Left ventricle myocardium inferior (tissue), 1 donor: ENCODE results near the gene NECAB2. TPM values are rescaled to one million over a fixed set of nuclear protein-coding genes. Genes with fewer than 3 reads are reported as not detected.

Experiments
- DNase-seq: peaks from one replicate; pipeline ENCODE4 v3.0.0-alpha.2; 2020
- H3K27ac ChIP-seq: fragments of 200-600 bp; replicated peaks from 2 replicates; pipeline ENCODE4 v1.8.0; 2021
- H3K27me3 ChIP-seq: fragments of 200-600 bp; 2 replicates; pipeline ENCODE4 v1.8.0; 2021; ENCODE audit warnings: low read depth
- H3K36me3 ChIP-seq: fragments of 200-600 bp; 2 replicates; pipeline ENCODE4 v1.8.0; 2021
- H3K4me1 ChIP-seq: fragments of 200-600 bp; 2 replicates; pipeline ENCODE4 v1.8.0; 2021
- H3K4me3 ChIP-seq: fragments of 200-600 bp; 2 replicates; pipeline ENCODE4 v1.8.0; 2021; ENCODE audit warnings: mild to moderate bottlenecking, moderate library complexity
- H3K9me3 ChIP-seq: fragments of 200-600 bp; replicated peaks from 2 replicates; pipeline ENCODE4 v1.8.0; 2021
- CTCF ChIP-seq: fragments of 200-600 bp; IDR thresholded peaks from 2 replicates; pipeline ENCODE4 v1.8.0; 2021; ENCODE audit warnings: antibody characterized with exemption, mild to moderate bottlenecking, borderline replicate concordance
- intact Hi-C: fragments of 100-400 bp; cut with micrococcal nuclease; formaldehyde crosslinking; loops from one replicate; pipeline ENCODE4 v1.11.0; 2022
- total RNA-seq: library from RNA; stranded (reverse); fragmentation: NEBNext Ultra II Directional; extraction: Animal tissue kit (Norgen Biotek cat#: 25700); gene quantifications from one replicate; pipeline ENCODE4 v1.2.1, GENCODE V29; 2021
- donor health status: DM: no; HTN: yes; CAD: no; lungs with severe emphysema.

Gene NECAB2
- total RNA-seq, 1 donor from 2014 or later: 0.69 TPM

DNA sequence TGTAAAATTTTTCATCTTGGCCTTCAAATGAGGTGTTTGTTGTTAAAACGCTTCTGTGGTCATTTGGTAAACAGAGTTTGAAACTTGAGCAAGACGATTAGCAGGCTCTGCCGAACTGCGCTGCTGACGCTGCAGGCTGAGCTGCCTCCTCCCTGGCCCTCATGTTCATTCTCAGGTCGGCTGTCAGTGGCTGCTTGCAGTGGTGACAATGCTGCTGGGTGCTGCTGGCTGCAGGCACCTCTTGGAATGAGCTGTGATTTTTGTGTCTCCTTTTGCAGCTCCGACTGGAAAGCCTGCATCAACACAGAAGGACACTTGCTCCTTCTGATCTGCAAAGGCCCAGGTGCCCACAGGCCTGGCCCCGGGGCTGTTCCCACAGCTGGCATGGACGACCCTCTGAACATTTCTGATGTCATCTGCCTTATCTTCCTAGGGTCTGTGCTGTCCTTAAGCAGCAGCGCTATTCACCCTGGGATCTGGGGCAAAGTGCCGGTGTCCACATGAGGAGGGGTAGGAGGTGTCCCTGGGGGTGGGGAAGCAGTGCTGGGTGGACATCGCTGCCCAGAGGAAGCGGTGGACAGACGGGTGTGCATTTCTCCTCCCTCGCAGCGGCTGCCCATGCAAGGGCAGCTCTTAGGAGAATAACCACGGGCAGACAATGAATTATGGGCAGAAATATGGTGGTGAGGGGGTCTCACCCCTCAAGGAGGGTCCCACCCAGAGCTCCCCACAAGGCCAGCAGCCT is 38.1 kb upstream of the NECAB2 start:
- H3K36me3 ChIP-seq: peaks cover 1% of the 10 kb centered on the region
- no peak overlapping the region for H3K27ac ChIP-seq
- TF ChIP-seq CTCF: no peak
- H3K9me3 ChIP-seq: no peaks in the 10 kb centered on the region
- no peaks in the 10 kb centered on the region for H3K27me3 ChIP-seq
- no peak for DNase-seq
- H3K4me1 ChIP-seq: peaks cover 27% of the 10 kb centered on the region
- intact Hi-C loops: no loop called here
- no peak overlapping the region for H3K4me3 ChIP-seq

DNA sequence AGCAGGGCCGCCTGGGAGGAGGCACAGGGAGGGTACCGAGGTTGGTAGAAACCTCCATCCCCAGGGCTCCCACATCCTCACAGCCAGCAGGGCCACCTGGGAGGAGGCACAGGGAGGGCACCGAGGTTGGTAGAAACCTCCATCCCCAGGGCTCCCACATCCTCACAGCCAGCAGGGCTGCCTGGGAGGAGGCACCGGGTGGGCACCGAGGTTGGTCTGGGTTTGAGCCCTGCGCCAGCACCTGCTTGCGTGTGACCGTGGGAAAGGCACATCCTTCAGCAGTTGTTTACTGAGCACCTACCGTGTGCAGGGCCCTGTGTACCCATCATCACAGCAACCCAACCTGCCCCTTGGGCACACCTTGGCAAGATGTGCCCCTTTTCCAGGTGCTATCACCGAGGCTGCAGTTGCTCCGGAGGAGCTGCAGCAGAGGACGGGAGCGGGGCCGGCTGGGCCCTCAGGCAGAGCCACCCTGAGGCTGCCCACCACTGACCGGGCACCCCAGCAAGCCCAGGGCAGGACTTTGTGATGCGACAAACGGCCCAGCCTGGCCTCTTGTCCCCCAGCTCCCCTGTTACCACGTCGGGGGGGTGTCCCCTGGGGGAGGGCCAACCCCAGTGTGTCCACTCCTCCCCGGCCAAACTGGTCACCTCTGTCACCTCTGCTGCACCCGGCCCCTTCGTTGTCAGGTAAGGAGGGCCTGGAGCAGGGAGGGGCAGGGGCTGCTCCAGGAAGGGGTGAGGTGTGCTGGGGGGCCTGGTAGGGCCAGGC is 37.1 kb upstream of the NECAB2 start:
- Histone ChIP-seq H3K9me3 (no peaks in the 10 kb centered on the region), H3K27ac (no peak overlapping the region), H3K4me3 (no peak overlapping the region), H3K36me3 (no peaks in the 10 kb centered on the region), H3K27me3 (no peaks in the 10 kb centered on the region), H3K4me1 (peaks cover 27% of the 10 kb centered on the region)
- intact Hi-C loops: no loop called here
- TF ChIP-seq CTCF: no peak
- DNase-seq: no peak

DNA sequence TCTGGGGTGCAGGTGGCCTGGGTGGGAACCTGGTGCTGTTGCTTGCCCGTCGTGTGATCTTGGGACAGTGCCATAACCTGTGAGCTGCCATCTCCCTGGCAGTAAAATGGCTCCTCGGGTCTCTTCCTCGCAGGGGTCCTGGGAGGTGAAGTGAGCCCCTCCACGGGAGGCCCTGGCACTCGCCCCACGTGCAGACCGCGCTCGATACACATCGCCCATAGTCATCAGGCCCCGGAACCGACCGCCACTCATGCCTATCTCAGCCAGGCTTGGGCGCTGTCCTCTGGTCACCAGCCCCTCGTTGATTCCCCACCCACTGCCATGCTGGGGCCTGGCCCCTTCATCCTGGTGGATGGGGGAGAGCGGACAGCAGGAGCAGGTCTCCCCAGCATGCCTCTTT is 36.5 kb upstream of the NECAB2 start:
- no peak for DNase-seq
- Histone ChIP-seq H3K36me3 (no peaks in the 10 kb centered on the region), H3K4me3 (no peak overlapping the region), H3K27me3 (no peaks in the 10 kb centered on the region), H3K4me1 (peaks cover 23% of the 10 kb centered on the region), H3K9me3 (no peaks in the 10 kb centered on the region), H3K27ac (no peak overlapping the region)
- intact Hi-C loops: no loop called here
- TF ChIP-seq CTCF: no peak

DNA sequence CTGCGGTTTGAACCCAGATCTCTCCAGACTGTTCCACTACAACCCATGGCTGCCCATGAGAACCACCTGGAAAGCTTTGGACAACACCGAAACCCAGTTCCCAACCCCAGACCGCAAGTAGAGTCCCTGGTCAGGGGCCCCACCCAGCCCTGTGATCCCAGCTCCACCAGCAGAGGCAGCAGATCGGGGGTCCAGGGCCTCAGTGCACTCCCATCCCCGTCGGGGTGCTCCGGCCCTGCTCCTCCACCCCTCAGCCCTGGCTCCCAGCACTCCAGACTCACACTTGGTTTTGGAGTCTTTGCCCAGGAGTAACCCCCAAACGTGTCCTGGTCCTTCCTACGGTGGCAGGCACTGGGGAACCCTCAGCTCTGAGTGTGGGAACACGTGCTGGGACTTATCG is 35.7 kb upstream of the NECAB2 start:
- no peak for TF ChIP-seq CTCF
- no peak for DNase-seq
- H3K27ac ChIP-seq: no peak overlapping the region
- H3K4me3 ChIP-seq: no peak overlapping the region
- H3K9me3 ChIP-seq: no peaks in the 10 kb centered on the region
- peaks cover 15% of the 10 kb centered on the region for H3K4me1 ChIP-seq
- intact Hi-C loops: no loop called here
- H3K36me3 ChIP-seq: no peaks in the 10 kb centered on the region
- H3K27me3 ChIP-seq: no peaks in the 10 kb centered on the region

GRCh38 chr16:83932955-83933673 is 34.9 kb upstream of the NECAB2 start:
- DNase-seq: no peak

More at GRCh38 chr16:83932955-83933673, 34.9 kb upstream of the NECAB2 start:
- peaks cover 15% of the 10 kb centered on the region for H3K4me1 ChIP-seq
- H3K9me3 ChIP-seq: no peaks in the 10 kb centered on the region
- intact Hi-C loops: no loop called here
- H3K27ac ChIP-seq: no peak overlapping the region
- no peak overlapping the region for H3K4me3 ChIP-seq
- no peak for TF ChIP-seq CTCF
- no peaks in the 10 kb centered on the region for H3K36me3 ChIP-seq
- H3K27me3 ChIP-seq: no peaks in the 10 kb centered on the region
